SK-N-SH (cell line): ENCODE data around the gene PDPK1. TPM values are rescaled to one million over a fixed set of nuclear protein-coding genes. Genes with fewer than 3 reads are reported as not detected.

Source experiments
- CTCF ChIA-PET: fragments of 300-600, 350-600 bp; formaldehyde crosslinking; extraction: SDS; loops from one replicate; lab custom pipeline; 2021; lab: Yijun Ruan, JAX
- POLR2A ChIA-PET: fragments of 350-600 bp; sonication (Branson Sonifier 250); formaldehyde crosslinking; extraction: SDS; loops from one replicate; lab custom pipeline; 2020; ENCODE audit warnings: antibody characterized with exemption, inconsistent platforms; lab: Yijun Ruan, JAX
- DNase-seq: peaks from one replicate; pipeline ENCODE4 v3.0.0; 2012
- H2AFZ ChIP-seq: fragments of 200-600 bp; sonication (generic); 2 replicates; pipeline ENCODE4 v1.8.1; 2016; ENCODE audit warnings: antibody characterized with exemption, mild to moderate bottlenecking, low read depth
- H3F3A ChIP-seq: fragments of 200-600 bp; sonication (generic); replicated peaks from 2 replicates; pipeline ENCODE3; 2016; ENCODE audit warnings: antibody characterized with exemption, mild to moderate bottlenecking; ENCODE audit not compliant: insufficient read depth
- H3K27ac ChIP-seq, 2 experiments: fragments of 200-500 bp in 1 of 2; fragments of 200-600 bp in 1 of 2; sonication (Bioruptor generic) in 1 of 2; sonication (generic), shearing (Covaris generic) in 1 of 2; 2 replicates each; pipeline versions ENCODE4 v1.5.1 to v1.6.1; 2014 to 2016; ENCODE audit warnings: low read depth in 2 of 2, inconsistent platforms in 1 of 2, low read length in 1 of 2, mild to moderate bottlenecking in 1 of 2, mixed read lengths in 1 of 2
- H3K27me3 ChIP-seq: fragments of 200-600 bp; sonication (generic), shearing (Covaris generic); 2 replicates; pipeline ENCODE4 v1.6.1; 2016; ENCODE audit warnings: mixed run types; ENCODE audit not compliant: insufficient read depth
- H3K36me3 ChIP-seq, 2 experiments: fragments of 200-500 bp in 1 of 2; fragments of 200-600 bp in 1 of 2; sonication (Bioruptor generic) in 1 of 2; sonication (generic) in 1 of 2; replicated peaks in 1 of 2; 2 replicates each; pipeline versions ENCODE3 to v1.5.1; 2014 to 2016; ENCODE audit warnings: low read length in 1 of 2, mild to moderate bottlenecking in 1 of 2; ENCODE audit not compliant: insufficient read depth in 2 of 2, control insufficient read depth in 1 of 2
- H3K4me1 ChIP-seq, 2 experiments: fragments of 200-500 bp in 1 of 2; fragments of 200-600 bp in 1 of 2; sonication (Bioruptor generic) in 1 of 2; sonication (generic), shearing (Covaris generic) in 1 of 2; 2 replicates each; pipeline versions ENCODE4 v1.5.1 to v1.6.1; 2014 to 2016; ENCODE audit warnings: low read depth in 1 of 2, low read length in 1 of 2, mixed run types in 1 of 2; ENCODE audit not compliant: insufficient read depth in 2 of 2, control insufficient read depth in 1 of 2
- H3K4me2 ChIP-seq: fragments of 200-600 bp; sonication (generic), shearing (Covaris generic); 2 replicates; pipeline ENCODE4 v1.6.1; 2017; ENCODE audit warnings: mixed run types
- H3K4me3 ChIP-seq, 2 experiments: fragments of 200-500 bp in 1 of 2; fragments of 200-600 bp in 1 of 2; sonication (Bioruptor generic) in 1 of 2; sonication (generic), shearing (Covaris generic) in 1 of 2; 2 replicates each; pipeline versions ENCODE4 v1.5.1 to v1.8.1; 2014 to 2016; ENCODE audit warnings: low read depth in 2 of 2, inconsistent platforms in 1 of 2, low read length in 1 of 2, mild to moderate bottlenecking in 1 of 2, mixed read lengths in 1 of 2, moderate library complexity in 1 of 2
- H3K79me2 ChIP-seq: fragments of 200-600 bp; sonication (generic); 2 replicates; pipeline ENCODE4 v1.8.1; 2017; ENCODE audit warnings: mild to moderate bottlenecking; ENCODE audit not compliant: insufficient read depth
- H3K9ac ChIP-seq: fragments of 200-600 bp; sonication (generic); 2 replicates; pipeline ENCODE4 v1.6.1; 2017; ENCODE audit warnings: mixed run types
- H3K9me2 ChIP-seq: fragments of 200-600 bp; sonication (generic); 2 replicates; pipeline ENCODE4 v1.6.1; 2017; ENCODE audit warnings: mixed run types
- H3K9me3 ChIP-seq: fragments of 200-600 bp; sonication (generic); 2 replicates; pipeline ENCODE4 v1.6.1; 2017; ENCODE audit warnings: mixed run types, mild to moderate bottlenecking, moderate library complexity
- H4K20me1 ChIP-seq: fragments of 200-600 bp; sonication (generic); 2 replicates; pipeline ENCODE4 v1.6.1; 2017; ENCODE audit warnings: mild to moderate bottlenecking, mixed run types; ENCODE audit not compliant: insufficient read depth
- CHD2 ChIP-seq: fragments of 150-350 bp; IDR thresholded peaks from 2 replicates; pipeline ENCODE4 v1.6.1; 2018; ENCODE audit warnings: low read length; ENCODE audit not compliant: partially characterized antibody
- EP300 ChIP-seq, 2 experiments: IDR thresholded peaks; 2 replicates each; pipeline versions ENCODE4 v1.4.0 to v1.6.1; 2012; ENCODE audit warnings: borderline replicate concordance in 1 of 2, low read depth in 1 of 2, low read length in 1 of 2
- EZH2phosphoT487 ChIP-seq: fragments of 200-600 bp; sonication (generic); IDR thresholded peaks from 2 replicates; pipeline ENCODE4 v1.6.1; 2017; ENCODE audit warnings: low read depth, mixed run types, mild to moderate bottlenecking, antibody characterized with exemption, moderate library complexity, borderline replicate concordance
- FOXJ3 ChIP-seq: sonication (generic); formaldehyde crosslinking; IDR thresholded peaks from 2 replicates; pipeline ENCODE4 v1.5.1; 2020; ENCODE audit warnings: mild to moderate bottlenecking, missing genetic modification reagents
- GABPA ChIP-seq: IDR thresholded peaks from 2 replicates; pipeline ENCODE4 v1.4.0; 2012; ENCODE audit warnings: low read depth, mild to moderate bottlenecking
- GATA2 ChIP-seq: sonication (generic); formaldehyde crosslinking; IDR thresholded peaks from 2 replicates; pipeline ENCODE4 v1.5.0; 2020; ENCODE audit warnings: mild to moderate bottlenecking, missing genetic modification reagents
- JUND ChIP-seq: IDR thresholded peaks from 2 replicates; pipeline ENCODE4 v1.4.0; 2012
- MEF2A ChIP-seq: IDR thresholded peaks from 2 replicates; pipeline ENCODE4 v1.4.0; 2012; ENCODE audit warnings: low read depth, borderline replicate concordance
- NFIC ChIP-seq: IDR thresholded peaks from 2 replicates; pipeline ENCODE4 v1.4.0; 2012; ENCODE audit warnings: borderline replicate concordance
- RFX5 ChIP-seq: IDR thresholded peaks from 2 replicates; pipeline ENCODE4 v1.6.1; 2012; ENCODE audit warnings: mild to moderate bottlenecking, improper control_type of control experiment, low read length
- RXRA ChIP-seq: IDR thresholded peaks from 2 replicates; pipeline ENCODE4 v1.4.0; 2012; ENCODE audit warnings: low read depth, mild to moderate bottlenecking, borderline replicate concordance
- SIN3A ChIP-seq: IDR thresholded peaks from 2 replicates; pipeline ENCODE4 v1.6.1; 2012; ENCODE audit warnings: low read depth, mild to moderate bottlenecking, low read length, moderate library complexity, borderline replicate concordance
- SMC3 ChIP-seq: IDR thresholded peaks from 2 replicates; pipeline ENCODE4 v1.6.1; 2012; ENCODE audit warnings: low read depth, low read length, improper control_type of control experiment
- YY1 ChIP-seq: IDR thresholded peaks from 2 replicates; pipeline ENCODE4 v1.4.0; 2012; ENCODE audit warnings: low read depth, mild to moderate bottlenecking
- WGBS: methylation state at CpG from one replicate; pipeline ENCODE4 v1.1.6; 2017; ENCODE audit warnings: low lambda C conversion rate; 5-methylcytosine and 5-hydroxymethylcytosine counted together
- polyA plus RNA-seq, 3 experiments: library from polyadenylated mRNA; depleted of rRNA; stranded (reverse); fragments of >200 nt; gene quantifications; 2 replicates each; pipeline ENCODE4 v1.2.3, GENCODE V29; 2012
- TF ChIP-seq, protein P1 (sequence below): IDR thresholded peaks from 2 replicates; pipeline ENCODE4 v1.6.1; 2012; ENCODE audit warnings: mild to moderate bottlenecking, low read depth, low read length, moderate library complexity
- TF ChIP-seq, protein P2 (sequence below): IDR thresholded peaks from 2 replicates; pipeline ENCODE4 v1.4.0; 2012; ENCODE audit warnings: low read depth, borderline replicate concordance
- TF ChIP-seq, protein P3 (sequence below): fragments of 150-350 bp; IDR thresholded peaks from 2 replicates; pipeline ENCODE4 v1.6.1; 2017; ENCODE audit warnings: antibody characterized with exemption, low read length, low read depth, borderline replicate concordance
- TF ChIP-seq, protein P4 (sequence below): IDR thresholded peaks from 2 replicates; pipeline ENCODE4 v1.4.0; 2012; ENCODE audit warnings: low read depth

Gene PDPK1
- polyA plus RNA-seq, 1 of the 3 experiments (the other 2 are of a cell fraction), result 22.0 TPM

DNA sequence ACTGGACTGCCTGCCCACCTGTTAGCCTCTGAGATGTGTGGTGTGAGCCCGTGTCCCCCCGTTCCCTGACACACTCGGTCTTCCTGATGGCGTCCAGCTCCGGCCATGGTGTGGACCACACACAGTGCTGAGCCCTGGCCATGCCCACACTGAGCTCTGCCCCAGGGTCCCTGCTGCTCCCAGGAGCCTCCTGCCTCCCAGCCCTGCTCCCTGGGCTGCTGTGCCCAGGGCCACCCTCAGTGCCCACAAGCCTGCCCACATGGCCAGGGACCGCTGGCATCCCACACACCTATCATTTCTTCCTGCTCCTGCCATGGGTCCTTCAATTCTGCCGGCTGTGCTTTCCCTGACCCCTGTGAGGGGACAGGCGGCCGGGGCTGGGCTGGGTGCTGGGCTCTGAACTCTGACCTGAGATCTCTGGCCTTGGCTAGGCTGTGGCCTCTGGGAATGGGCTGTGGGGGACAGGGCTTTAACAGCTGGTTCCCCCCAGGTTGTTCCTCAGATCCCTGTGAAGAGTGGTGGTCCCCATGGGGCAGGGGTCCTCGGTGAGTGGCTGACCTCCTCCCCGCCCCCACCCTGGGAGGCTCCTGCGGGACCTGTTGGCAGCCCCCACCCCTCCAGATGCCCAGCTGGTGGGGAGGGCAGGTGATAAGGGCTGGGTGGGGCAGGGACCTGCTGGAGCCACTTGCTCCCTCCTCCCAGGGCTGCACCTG, 10.6 kb upstream of the PDPK1 start:
- Histone ChIP-seq H3K36me3 (peaks cover 21 to 39% of the 10 kb centered on the region in 2 experiments), H3K4me3 (no peak overlapping the region), H3K4me2 (no peak overlapping the region), H3K79me2 (peaks cover 21% of the 10 kb centered on the region; the same call in 1 of the 2 replicates), H3F3A (peaks cover 3% of the 10 kb centered on the region), H3K27me3 (no peaks in the 10 kb centered on the region), H3K27ac (no peak overlapping the region), H3K9ac (no peak overlapping the region), H3K9me2 (no peaks in the 10 kb centered on the region), H2AFZ (no peak overlapping the region), H3K4me1 (peaks cover 0 to 8% of the 10 kb centered on the region in 2 experiments; a peak in 2 of 4 replicates), H4K20me1 (no peaks in the 10 kb centered on the region), H3K9me3 (no peaks in the 10 kb centered on the region)
- TF ChIP-seq, protein P1, sequence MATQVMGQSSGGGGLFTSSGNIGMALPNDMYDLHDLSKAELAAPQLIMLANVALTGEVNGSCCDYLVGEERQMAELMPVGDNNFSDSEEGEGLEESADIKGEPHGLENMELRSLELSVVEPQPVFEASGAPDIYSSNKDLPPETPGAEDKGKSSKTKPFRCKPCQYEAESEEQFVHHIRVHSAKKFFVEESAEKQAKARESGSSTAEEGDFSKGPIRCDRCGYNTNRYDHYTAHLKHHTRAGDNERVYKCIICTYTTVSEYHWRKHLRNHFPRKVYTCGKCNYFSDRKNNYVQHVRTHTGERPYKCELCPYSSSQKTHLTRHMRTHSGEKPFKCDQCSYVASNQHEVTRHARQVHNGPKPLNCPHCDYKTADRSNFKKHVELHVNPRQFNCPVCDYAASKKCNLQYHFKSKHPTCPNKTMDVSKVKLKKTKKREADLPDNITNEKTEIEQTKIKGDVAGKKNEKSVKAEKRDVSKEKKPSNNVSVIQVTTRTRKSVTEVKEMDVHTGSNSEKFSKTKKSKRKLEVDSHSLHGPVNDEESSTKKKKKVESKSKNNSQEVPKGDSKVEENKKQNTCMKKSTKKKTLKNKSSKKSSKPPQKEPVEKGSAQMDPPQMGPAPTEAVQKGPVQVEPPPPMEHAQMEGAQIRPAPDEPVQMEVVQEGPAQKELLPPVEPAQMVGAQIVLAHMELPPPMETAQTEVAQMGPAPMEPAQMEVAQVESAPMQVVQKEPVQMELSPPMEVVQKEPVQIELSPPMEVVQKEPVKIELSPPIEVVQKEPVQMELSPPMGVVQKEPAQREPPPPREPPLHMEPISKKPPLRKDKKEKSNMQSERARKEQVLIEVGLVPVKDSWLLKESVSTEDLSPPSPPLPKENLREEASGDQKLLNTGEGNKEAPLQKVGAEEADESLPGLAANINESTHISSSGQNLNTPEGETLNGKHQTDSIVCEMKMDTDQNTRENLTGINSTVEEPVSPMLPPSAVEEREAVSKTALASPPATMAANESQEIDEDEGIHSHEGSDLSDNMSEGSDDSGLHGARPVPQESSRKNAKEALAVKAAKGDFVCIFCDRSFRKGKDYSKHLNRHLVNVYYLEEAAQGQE, result no peak
- no peak for TF ChIP-seq GABPA
- no peak for TF ChIP-seq FOXJ3 (CRISPR knock-in tag)
- no peak for TF ChIP-seq MEF2A
- no peak for TF ChIP-seq SMC3
- TF ChIP-seq RXRA, result no peak
- no peak for TF ChIP-seq SIN3A
- TF ChIP-seq YY1, result no peak
- TF ChIP-seq, protein P2, sequence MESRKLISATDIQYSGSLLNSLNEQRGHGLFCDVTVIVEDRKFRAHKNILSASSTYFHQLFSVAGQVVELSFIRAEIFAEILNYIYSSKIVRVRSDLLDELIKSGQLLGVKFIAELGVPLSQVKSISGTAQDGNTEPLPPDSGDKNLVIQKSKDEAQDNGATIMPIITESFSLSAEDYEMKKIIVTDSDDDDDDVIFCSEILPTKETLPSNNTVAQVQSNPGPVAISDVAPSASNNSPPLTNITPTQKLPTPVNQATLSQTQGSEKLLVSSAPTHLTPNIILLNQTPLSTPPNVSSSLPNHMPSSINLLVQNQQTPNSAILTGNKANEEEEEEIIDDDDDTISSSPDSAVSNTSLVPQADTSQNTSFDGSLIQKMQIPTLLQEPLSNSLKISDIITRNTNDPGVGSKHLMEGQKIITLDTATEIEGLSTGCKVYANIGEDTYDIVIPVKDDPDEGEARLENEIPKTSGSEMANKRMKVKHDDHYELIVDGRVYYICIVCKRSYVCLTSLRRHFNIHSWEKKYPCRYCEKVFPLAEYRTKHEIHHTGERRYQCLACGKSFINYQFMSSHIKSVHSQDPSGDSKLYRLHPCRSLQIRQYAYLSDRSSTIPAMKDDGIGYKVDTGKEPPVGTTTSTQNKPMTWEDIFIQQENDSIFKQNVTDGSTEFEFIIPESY, result no peak
- TF ChIP-seq EZH2phosphoT487, result no peak
- TF ChIP-seq EP300 (IDR thresholded peaks at IDR 0.05; ENCODE audit: borderline replicate concordance in 1 of 2, low read depth in 1 of 2, low read length in 1 of 2), result no peak
- TF ChIP-seq JUND, result no peak
- TF ChIP-seq, protein P3, sequence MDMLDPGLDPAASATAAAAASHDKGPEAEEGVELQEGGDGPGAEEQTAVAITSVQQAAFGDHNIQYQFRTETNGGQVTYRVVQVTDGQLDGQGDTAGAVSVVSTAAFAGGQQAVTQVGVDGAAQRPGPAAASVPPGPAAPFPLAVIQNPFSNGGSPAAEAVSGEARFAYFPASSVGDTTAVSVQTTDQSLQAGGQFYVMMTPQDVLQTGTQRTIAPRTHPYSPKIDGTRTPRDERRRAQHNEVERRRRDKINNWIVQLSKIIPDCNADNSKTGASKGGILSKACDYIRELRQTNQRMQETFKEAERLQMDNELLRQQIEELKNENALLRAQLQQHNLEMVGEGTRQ, result no peak
- no peak for TF ChIP-seq RFX5
- TF ChIP-seq GATA2, result no peak
- TF ChIP-seq, protein P4, sequence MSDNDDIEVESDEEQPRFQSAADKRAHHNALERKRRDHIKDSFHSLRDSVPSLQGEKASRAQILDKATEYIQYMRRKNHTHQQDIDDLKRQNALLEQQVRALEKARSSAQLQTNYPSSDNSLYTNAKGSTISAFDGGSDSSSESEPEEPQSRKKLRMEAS, result no peak
- TF ChIP-seq CHD2, result no peak
- TF ChIP-seq NFIC, result no peak
- DNase-seq, result peak; percentile 21
- ChIA-PET POLR2A (no interaction called here), CTCF (no interaction called here)
- 90% methylated on average over 10 of the region's 12 CpGs for WGBS
